ENCODE results near the gene CABLES2.
"Not testable (repeated sequence)": the region's sequence is repeated elsewhere in the genome, so short reads cannot be mapped to it uniquely, and the experiment has no call there.

DNA sequence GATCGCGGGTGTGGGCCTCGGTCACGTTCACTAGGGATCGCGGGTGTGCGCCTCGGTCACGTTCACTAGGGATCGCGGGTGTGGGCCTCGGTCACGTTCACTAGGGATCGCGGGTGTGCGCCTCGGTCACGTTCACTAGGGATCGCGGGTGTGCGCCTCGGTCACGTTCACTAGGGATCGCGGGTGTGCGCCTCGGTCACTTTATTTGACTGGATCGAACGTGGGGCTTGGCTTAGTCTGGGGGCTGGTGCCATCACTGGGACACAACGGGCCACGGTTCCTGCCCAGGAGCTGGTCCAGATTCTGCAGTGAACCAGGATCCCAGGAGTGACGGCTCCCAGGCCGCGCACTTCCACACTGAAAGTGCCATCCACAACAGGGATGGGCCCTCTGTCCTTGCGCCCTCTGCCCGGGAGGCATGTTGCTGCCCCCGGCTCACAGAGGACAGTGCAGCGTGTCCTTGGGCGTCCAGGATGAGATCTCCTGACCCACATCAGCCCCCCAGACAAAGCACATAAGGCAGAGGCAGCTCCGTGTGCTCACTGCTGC is 33.4 kb downstream of the CABLES2 start:
- not testable (repeated sequence) for TF ChIP-seq POLR2A (IDR thresholded peaks at IDR 0.05; ENCODE audit: low read depth, low read length); POLR2AphosphoS5 (IDR thresholded peaks at IDR 0.05; ENCODE audit: low read depth, low read length); TAF1 (IDR thresholded peaks at IDR 0.05; ENCODE audit: borderline replicate concordance, low read depth, low read length)

Data from GM12892 (cell line).